Renal cortex interstitium (tissue), 11 donors: Measurements from ENCODE around the gene KRTAP4-4. TPM values are rescaled to one million over a fixed set of nuclear protein-coding genes. Genes with fewer than 3 reads are reported as not detected.
"Not testable (repeated sequence)": the region's sequence is repeated elsewhere in the genome, so short reads cannot be mapped to it uniquely, and the experiment has no call there.

Experiments used
- DNase-seq, 11 donors: peaks; one replicate each; pipeline ENCODE4 v3.0.0-alpha.2; 2013; ENCODE audit warnings: low read depth in 9 of 11, low spot score in 4 of 11; ENCODE audit errors: extremely low read depth in 1 of 11
- polyA plus RNA-seq, 3 donors: library from polyadenylated mRNA; unstranded; fragments of 120-200 nt; gene quantifications; one replicate each; pipeline ENCODE4 v1.2.1, GENCODE V29; 2013; ENCODE audit not compliant: insufficient read length in 3 of 3

The KRTAP4-4 gene
- polyA plus RNA-seq, 3 donors, result not detected

DNA sequence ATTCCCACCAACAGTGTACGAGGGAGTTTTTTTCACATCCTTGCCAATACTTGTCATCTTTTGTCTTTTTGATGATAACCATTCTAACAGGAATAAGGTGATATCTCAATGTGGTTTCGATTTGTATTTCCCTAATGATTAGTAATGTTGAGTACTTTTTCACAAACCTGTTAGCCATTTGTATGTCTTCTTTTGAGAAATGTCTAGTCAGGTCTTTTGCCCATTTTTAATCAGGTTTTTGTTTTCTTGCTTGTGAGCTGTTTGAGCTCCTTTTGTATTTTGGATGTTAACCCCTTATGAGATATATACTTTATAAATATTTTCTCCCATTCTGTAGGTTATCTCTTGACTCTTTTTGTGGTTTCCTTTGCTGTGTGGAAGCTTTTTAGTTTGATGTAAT is 9.0 kb downstream of the KRTAP4-4 start:
- DNase-seq, result no peak

DNA sequence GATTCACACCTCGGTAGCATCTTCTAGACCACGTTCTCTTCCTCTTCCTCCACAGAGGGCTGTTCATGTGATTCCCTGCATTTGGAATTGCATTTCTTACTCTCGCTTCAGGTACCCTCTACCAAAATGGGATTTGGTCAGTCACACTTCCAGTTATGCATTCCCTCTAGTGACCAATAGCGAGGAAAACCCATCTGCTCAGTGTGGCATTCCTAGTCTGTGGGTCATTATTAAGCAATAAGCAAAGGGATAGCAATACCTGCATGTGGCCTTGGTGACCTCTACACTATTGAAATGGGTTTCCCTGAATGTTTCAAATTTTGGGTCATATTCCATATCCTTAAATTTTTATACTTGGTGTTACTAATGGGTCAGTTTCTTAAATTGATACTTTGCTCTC is 10.5 kb downstream of the KRTAP4-4 start:
- no peak for DNase-seq

GRCh38 chr17:41149652-41149985 is 10.9 kb downstream of the KRTAP4-4 start, which contains the start of gene KRTAP4-5:
KRTAP4-5 (minus strand) TSS chr17:41149825; CDS start chr17:41149767, 58 bp downstream.
- no peak for DNase-seq

DNA sequence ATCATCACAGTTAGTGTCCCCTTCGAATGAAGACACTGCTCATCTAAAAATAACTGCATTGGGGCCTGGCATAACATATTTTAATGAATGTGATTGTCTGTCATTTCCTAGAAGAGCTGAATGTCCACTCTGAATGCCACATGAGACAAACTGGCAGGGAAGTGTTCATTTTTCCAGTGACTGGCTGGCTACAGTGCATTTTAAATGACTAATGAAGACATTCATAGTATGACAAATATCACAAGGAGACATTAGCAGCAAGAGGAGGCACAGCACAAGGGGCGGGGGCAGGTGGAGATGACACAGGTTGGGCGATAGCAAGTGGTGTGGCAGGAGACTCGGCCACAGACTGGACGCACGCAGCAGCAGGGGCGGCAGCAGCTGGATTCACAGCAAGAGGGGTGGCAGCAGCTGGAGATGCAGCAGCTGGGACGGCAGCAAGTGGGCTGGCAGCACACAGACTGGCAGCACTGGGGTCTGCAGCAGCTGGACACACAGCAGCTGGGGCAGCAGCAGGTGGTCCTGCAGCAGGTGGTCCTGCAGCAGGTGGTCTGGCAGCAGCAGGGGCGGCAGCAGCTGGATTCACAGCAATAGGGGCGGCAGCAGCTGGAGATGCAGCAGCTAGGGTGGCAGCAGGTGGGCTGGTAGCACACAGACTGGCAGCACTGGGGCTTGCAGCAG is 11.4 kb downstream of the KRTAP4-4 start:
- DNase-seq, result not testable (repeated sequence)

DNA sequence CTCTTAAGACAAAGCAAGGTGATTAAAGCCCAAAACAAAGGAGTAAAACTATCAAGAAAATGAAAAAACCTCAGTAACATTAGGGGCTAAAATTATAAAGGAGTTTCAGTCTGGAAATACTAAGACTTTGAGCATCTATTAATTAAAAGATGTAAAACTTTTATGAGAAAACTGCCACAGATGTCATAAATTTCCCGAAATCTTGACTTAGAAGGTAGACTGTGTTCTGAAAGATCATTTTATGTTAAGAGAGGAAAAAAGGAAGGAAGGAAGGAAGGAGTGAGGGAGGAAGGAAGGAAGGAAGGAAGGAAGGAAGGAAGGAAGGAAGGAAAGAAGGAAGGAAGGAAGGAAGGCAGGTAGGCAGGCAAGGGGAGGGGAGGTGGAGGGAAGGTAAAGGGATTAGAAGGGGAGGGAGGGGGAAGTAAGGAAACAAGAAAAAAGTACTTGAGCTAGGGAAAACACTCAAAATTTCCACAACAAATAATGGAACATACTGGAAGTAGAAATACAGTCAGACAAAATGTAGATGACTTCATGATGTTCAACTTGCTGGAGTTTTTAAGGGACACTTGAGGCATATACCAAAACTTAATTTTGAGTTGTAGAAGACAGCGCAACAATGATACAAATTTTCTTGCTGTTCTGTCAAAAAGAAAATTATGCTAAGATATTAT is 12.9 kb downstream of the KRTAP4-4 start:
- DNase-seq, result no peak

GRCh38 chr17:41145261-41145660 is 15.3 kb downstream of the KRTAP4-4 start:
- no peak for DNase-seq

GRCh38 chr17:41144846-41145245 is 15.7 kb downstream of the KRTAP4-4 start:
- DNase-seq, result no peak

- no peak for DNase-seq
Measured at GRCh38 chr17:41141361-41141760, 19.2 kb downstream of the KRTAP4-4 start.

- no peak for DNase-seq
Measured at GRCh38 chr17:41140360-41141131, 20.0 kb downstream of the KRTAP4-4 start, which contains the start of gene KRTAP4-6. KRTAP4-6 (minus strand) TSS chr17:41140544; CDS start chr17:41140487, 57 bp downstream.

GRCh38 chr17:41139865-41140264 is 20.7 kb downstream of the KRTAP4-4 start:
- not testable (repeated sequence) for DNase-seq

DNA sequence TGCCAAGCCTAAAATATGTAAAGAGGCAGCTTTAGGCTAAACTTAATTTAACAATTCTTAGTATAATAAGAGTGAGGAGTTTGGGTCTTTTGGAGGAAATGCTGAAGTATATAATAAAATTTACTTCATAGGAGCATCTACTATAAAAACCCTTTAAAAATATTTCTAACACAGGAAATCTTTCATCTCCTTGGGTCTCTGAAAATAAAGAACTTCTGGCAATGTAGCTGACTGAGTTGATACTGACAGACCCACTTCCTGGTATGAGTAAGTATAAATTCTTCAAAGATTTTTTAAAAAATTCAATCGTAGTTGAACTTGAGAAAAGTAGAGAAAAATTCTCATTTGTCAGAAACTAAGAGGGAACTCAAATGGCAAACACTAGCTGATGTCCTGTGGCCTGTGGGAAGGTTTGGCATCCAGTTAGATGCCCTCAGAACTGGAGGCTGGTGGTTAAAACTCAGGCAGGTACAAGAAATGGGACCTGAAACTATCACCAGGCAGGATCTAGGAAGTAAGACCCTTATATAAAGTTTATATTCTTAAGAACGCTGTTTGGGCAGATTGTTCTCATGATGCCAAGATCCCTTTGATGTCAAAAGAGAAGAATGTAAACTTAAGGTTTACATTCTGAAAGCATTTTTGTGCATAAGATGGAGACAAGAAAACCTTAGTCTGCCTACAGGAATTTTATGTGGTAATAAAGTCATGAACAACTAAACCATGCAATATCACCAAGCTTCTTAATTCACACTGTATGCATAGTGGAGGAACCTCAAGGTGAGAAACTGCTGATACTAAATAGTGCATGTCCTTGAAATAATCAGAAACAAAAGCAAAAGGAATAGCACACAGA is 26.4 kb downstream of the KRTAP4-4 start:
- DNase-seq, result no peak

- DNase-seq, result no peak
Measured at GRCh38 chr17:41131979-41132378, 28.6 kb downstream of the KRTAP4-4 start.

- no peak for DNase-seq
Measured at GRCh38 chr17:41127371-41127770, 33.2 kb downstream of the KRTAP4-4 start.

DNA sequence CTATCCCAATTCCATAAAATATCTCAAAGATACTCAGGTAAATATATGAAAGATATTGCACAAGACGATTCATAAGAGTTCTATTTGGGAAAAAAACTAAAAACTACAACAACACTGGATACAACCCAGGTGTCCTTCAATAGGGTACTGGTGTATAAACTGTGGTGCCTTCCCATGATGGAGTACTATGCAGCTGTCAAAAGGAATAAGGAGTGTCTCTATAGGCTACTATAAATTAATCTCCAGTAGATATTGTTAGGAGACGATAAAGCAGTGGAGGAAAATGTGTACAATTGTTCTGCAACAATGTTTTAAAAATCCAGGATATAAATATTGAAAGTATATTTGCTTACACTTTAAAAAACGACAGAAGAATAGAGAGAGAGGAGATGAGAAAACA is 34.1 kb downstream of the KRTAP4-4 start:
- no peak for DNase-seq

DNA sequence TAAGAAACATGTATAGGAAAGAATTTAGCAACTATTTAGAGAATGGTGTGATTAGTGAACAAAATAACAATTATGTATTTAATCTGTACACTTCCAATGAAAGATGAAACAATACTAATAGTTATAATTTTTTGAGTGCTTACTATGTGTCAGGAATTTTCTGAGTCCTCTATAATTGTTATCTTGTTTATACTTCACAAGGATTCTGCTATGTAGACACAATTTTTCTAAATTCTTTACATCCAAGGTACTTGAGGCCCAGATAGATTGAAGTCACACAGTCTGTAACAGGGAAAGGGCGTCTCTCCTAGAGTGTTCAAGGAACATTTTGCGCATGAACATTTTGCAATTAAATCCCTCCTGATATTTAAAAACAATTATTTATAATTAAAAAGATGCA is 35.5 kb downstream of the KRTAP4-4 start:
- DNase-seq, result no peak

GRCh38 chr17:41123991-41124371 is 36.6 kb downstream of the KRTAP4-4 start, which contains the start of gene KRTAP4-12:
KRTAP4-12 (minus strand) TSS chr17:41124182; CDS start chr17:41124122, 60 bp downstream.
- DNase-seq, result not testable (repeated sequence)

GRCh38 chr17:41123292-41123990 is 37.1 kb downstream of the KRTAP4-4 start:
- DNase-seq, result not testable (repeated sequence)

GRCh38 chr17:41121742-41122141 is 38.8 kb downstream of the KRTAP4-4 start:
- DNase-seq, result no peak
